Prostate gland (tissue), 2 donors: Measurements from ENCODE around the gene BLM. TPM values are rescaled to one million over a fixed set of nuclear protein-coding genes. Genes with fewer than 3 reads are reported as not detected.
"Not testable (repeated sequence)": the region's sequence is repeated elsewhere in the genome, so short reads cannot be mapped to it uniquely, and the experiment has no call there.

ENCODE experiments used
- DNase-seq: peaks from one replicate; pipeline ENCODE4 v3.0.0-alpha.2; 2019; ENCODE audit warnings: low spot score
- H3K27ac ChIP-seq, 2 donors: fragments of 200-600 bp; sonication (generic); 2 replicates each; pipeline ENCODE4 v1.5.1; 2017 to 2019
- H3K27me3 ChIP-seq: fragments of 200-600 bp; sonication (generic); replicated peaks from 2 replicates; pipeline ENCODE4 v1.5.1; 2019; ENCODE audit not compliant: insufficient read depth
- H3K36me3 ChIP-seq, 2 donors: fragments of 200-600 bp; sonication (generic); 1 replicate in 1 of 2; 2 replicates in 1 of 2; pipeline versions ENCODE4 v1.5.1 to v1.8.1; 2017 to 2019
- H3K4me1 ChIP-seq: fragments of 200-600 bp; sonication (generic); replicated peaks from 2 replicates; pipeline ENCODE4 v1.5.1; 2019
- H3K4me3 ChIP-seq, 2 donors: fragments of 200-600 bp; sonication (generic); 2 replicates each; pipeline ENCODE4 v1.5.1; 2017 to 2019
- H3K9me3 ChIP-seq: fragments of 200-600 bp; sonication (generic); 2 replicates; pipeline ENCODE4 v1.5.1; 2017
- POLR2A ChIP-seq: fragments of 450-650 bp; IDR thresholded peaks from one replicate; pipeline ENCODE4 v1.6.1; 2016; ENCODE audit warnings: antibody characterized with exemption, mild to moderate bottlenecking
- POLR2AphosphoS5 ChIP-seq: sonication (generic); formaldehyde crosslinking; IDR thresholded peaks from one replicate; pipeline ENCODE4 v1.6.1; 2017; ENCODE audit warnings: antibody characterized with exemption
- WGBS: methylation state at CpG from one replicate; pipeline ENCODE4 v1.1.5; 2018; 5-methylcytosine and 5-hydroxymethylcytosine counted together
- intact Hi-C: fragments of 100-400 bp; cut with DNase I; formaldehyde crosslinking; loops from one replicate; pipeline ENCODE4 v1.14.2; 2022
- total RNA-seq, 2 donors: library from RNA; depleted of rRNA; stranded (reverse); fragments of >200 nt; gene quantifications; one replicate each; pipeline ENCODE4 v1.1.0, GENCODE V29; 2016
- TF ChIP-seq, protein P1 (sequence below), 4 experiments: fragments of 200-600 bp in 2 of 4; fragments of 450-650 bp in 2 of 4; sonication (generic) in 2 of 4; IDR thresholded peaks; 1 replicate in 3 of 4; 2 replicates in 1 of 4; pipeline ENCODE4 v1.5.1; 2016 to 2019; ENCODE audit warnings: antibody characterized with exemption in 4 of 4, mild to moderate bottlenecking in 2 of 4, moderate library complexity in 2 of 4

Gene BLM
- total RNA-seq, 2 donors from 2014 or later = 1.4 to 4.9 TPM

DNA sequence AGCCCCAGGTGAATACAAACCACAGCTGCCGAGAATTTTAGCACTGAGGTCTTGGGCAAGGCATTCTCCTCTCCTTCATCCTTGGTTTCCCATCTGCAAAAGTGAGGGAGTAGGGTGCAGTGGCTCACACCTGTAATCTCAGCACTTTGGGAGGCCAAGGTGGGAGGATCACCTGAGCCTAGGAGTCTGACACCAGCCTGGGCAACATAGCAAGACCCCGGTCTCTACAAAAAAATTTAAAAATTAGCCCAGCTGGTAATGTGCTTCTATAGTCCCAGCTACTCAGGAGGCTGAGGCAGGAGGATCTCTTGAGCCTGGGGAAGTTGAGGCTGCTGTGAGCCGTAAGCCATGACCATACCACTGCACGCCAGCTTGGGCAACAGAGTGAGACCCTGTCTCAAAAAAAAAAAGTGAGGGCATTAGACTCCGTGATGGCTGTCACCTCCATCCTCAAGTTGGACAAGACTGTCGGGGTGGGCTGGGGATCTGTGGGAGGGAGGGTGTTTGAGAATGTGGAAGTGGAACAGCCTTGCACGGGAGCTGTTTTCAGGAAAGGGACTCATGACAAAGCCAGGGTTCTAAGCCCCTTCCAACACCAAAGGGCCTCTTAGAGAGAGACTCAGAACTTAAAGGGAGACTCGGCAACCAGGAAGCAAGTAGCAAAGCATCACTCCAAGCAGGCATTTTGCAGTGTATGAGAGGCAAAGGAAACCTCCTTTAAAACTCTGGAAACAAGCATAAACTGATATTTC is 105.2 kb downstream of the BLM start:
- no peaks in the 10 kb centered on the region for H3K27me3 ChIP-seq
- no peaks in the 10 kb centered on the region for H3K36me3 ChIP-seq
- DNase-seq = no peak
- no peak overlapping the region for H3K27ac ChIP-seq
- 93% methylated on average over 8 of the region's 8 CpGs for WGBS
- intact Hi-C loops = no loop called here
- TF ChIP-seq POLR2AphosphoS5 (no peak), POLR2A (no peak)
- TF ChIP-seq, protein P1, sequence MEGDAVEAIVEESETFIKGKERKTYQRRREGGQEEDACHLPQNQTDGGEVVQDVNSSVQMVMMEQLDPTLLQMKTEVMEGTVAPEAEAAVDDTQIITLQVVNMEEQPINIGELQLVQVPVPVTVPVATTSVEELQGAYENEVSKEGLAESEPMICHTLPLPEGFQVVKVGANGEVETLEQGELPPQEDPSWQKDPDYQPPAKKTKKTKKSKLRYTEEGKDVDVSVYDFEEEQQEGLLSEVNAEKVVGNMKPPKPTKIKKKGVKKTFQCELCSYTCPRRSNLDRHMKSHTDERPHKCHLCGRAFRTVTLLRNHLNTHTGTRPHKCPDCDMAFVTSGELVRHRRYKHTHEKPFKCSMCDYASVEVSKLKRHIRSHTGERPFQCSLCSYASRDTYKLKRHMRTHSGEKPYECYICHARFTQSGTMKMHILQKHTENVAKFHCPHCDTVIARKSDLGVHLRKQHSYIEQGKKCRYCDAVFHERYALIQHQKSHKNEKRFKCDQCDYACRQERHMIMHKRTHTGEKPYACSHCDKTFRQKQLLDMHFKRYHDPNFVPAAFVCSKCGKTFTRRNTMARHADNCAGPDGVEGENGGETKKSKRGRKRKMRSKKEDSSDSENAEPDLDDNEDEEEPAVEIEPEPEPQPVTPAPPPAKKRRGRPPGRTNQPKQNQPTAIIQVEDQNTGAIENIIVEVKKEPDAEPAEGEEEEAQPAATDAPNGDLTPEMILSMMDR (IDR thresholded peaks at IDR 0.05) = no peak
- H3K4me3 ChIP-seq = no peak overlapping the region
- H3K4me1 ChIP-seq = no peaks in the 10 kb centered on the region
- no peaks in the 10 kb centered on the region for H3K9me3 ChIP-seq

DNA sequence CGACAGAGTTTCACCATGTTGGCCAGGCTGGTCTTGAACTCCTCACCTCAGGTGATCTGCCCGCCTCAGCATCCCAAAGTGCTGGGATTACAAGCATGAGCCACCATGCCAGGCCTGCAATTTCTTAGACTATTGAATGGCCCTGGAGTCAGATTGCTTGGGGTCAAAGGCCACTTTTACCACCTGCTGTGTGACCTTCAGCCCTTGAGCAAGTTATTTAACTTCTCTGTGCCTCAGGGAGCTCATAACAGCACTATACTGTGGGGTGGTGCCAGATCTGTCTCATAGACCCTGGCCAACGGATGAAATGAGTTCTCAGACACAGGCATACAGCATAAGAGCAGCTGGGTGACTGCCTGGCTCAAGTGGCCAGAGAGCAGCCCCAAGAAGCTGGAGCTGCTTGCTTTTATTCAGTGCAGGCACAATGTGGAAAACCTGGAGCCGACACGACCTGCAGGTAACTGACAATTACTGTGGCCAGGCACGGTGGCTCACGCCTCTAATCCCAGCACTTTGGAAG is 106.4 kb downstream of the BLM start:
- intact Hi-C loops = no loop called here
- TF ChIP-seq POLR2A (no peak), POLR2AphosphoS5 (no peak)
- TF ChIP-seq, protein P1 (IDR thresholded peaks at IDR 0.05) = no peak
- Histone ChIP-seq H3K4me1 (no peaks in the 10 kb centered on the region), H3K27ac (no peak overlapping the region), H3K9me3 (no peaks in the 10 kb centered on the region), H3K4me3 (no peak overlapping the region), H3K36me3 (no peaks in the 10 kb centered on the region), H3K27me3 (no peaks in the 10 kb centered on the region)
- 88% methylated on average over 7 of the region's 7 CpGs for WGBS
- no peak for DNase-seq

DNA sequence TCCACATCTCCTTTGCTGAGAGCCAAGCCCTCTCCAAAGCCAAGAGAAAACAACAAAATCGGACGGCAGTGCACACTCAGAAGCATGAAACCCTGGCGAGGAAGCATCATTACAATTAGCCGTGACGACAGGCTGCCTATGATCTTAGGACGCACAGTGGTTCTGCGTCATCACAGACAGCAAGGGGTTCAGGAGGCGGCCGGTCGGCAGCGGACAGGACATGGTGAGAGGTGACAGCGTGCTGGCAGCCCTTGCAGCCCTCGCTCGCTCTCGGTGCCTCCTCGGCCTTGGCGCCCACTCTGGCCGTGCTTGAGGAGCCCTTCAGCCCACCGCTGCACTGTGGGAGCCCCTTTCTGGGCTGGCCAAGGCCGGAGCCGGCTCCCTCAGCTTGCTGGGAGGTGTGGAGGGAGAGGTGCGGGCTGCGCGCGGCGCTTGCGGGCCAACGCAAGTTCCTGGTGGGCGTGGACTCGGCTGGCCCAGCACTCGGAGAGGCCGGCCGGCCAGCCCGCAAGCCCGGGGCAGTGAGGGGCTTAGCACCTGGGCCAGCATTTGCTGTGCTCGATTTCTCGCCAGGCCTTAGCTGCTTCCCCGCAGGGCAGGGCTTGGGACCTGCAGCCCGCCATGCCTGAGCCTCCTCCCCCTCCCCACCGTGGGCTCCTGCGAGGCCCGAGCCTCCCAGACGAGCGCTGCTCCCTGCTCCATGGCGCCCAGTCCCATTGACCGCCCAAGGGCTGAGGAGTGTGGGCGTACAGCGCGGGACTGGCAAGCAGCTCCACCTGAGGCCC is 108.2 kb downstream of the BLM start:
- H3K9me3 ChIP-seq, DNase-seq, H3K4me3 ChIP-seq, H3K27me3 ChIP-seq, H3K36me3 ChIP-seq, H3K27ac ChIP-seq, H3K4me1 ChIP-seq, intact Hi-C loops: not testable (repeated sequence)
- WGBS = 93% methylated on average over 43 of the region's 49 CpGs

DNA sequence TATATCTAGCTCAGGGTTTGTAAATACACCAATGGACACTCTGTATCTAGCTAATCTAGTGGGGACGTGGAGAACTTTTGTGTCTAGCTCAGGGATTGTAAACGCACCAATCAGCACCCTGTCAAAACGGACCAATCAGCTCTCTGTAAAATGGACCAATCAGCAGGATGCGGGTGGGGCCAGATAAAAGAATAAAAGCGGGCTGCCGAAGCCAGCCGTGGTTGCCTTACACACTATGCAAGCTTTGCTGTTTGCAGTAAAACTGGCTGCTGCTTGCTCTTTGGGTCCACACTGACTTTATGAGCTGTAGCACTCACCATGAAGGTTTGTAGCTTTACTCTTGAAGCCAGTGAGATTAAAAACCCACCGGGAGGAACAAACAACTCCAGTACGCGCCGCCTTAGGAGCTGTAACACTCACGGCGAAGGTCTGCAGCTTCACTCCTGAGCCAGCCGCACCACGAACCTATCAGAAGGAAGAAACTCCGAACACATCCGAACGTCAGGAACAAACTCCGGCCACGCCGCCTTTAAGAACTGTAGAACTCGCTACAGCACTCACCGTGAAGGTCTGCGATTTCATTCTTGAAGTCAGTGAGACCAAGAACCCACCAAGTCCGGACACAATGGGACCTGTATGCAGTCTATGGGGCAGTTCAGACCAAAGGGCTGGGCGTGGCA is 109.2 kb downstream of the BLM start:
- H3K4me1 ChIP-seq, H3K9me3 ChIP-seq, H3K4me3 ChIP-seq, DNase-seq, H3K27me3 ChIP-seq, H3K27ac ChIP-seq, intact Hi-C loops, H3K36me3 ChIP-seq: not testable (repeated sequence)
- 89% methylated on average over 26 of the region's 26 CpGs for WGBS

DNA sequence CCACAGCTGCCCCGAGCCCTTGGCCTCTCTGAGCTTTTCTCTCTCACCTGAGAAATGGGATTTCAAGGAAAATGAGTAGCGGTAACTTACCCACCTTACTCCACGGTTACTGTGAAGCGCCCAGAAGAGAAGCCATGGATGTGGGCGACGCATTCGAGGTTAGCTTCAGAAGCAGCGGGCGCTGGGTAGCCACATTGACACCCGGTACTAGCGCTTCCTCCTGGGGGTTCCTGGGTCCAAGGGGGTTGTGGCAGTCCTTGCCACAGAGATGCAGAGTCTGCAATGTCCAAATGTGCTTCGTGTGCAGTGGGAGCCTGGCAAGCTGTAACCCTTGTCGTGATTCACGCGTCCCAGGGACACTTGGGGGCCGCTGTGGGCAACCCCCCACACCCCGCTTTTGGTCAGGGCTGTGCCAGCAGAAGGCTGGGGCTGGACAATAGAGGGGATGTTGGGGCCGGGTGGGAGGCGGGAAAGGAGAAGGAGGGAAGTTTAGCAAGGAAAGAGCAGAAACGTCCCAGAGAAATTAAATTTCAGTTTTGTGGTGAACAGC is 109.8 kb downstream of the BLM start:
- no peak overlapping the region for H3K27ac ChIP-seq
- TF ChIP-seq POLR2A (no peak), POLR2AphosphoS5 (no peak)
- TF ChIP-seq, protein P1 (IDR thresholded peaks at IDR 0.05) = no peak
- intact Hi-C loops = no loop called here
- 94% methylated on average over 20 of the region's 20 CpGs for WGBS
- no peaks in the 10 kb centered on the region for H3K27me3 ChIP-seq
- no peaks in the 10 kb centered on the region for H3K9me3 ChIP-seq
- no peak for DNase-seq
- no peaks in the 10 kb centered on the region for H3K4me1 ChIP-seq
- no peak overlapping the region for H3K4me3 ChIP-seq
- no peaks in the 10 kb centered on the region for H3K36me3 ChIP-seq
